Measurements from ENCODE around the gene DNAJC11.
"Not testable (repeated sequence)": the region's sequence is repeated elsewhere in the genome, so short reads cannot be mapped to it uniquely, and the experiment has no call there.

DNAJC11 gene

DNA sequence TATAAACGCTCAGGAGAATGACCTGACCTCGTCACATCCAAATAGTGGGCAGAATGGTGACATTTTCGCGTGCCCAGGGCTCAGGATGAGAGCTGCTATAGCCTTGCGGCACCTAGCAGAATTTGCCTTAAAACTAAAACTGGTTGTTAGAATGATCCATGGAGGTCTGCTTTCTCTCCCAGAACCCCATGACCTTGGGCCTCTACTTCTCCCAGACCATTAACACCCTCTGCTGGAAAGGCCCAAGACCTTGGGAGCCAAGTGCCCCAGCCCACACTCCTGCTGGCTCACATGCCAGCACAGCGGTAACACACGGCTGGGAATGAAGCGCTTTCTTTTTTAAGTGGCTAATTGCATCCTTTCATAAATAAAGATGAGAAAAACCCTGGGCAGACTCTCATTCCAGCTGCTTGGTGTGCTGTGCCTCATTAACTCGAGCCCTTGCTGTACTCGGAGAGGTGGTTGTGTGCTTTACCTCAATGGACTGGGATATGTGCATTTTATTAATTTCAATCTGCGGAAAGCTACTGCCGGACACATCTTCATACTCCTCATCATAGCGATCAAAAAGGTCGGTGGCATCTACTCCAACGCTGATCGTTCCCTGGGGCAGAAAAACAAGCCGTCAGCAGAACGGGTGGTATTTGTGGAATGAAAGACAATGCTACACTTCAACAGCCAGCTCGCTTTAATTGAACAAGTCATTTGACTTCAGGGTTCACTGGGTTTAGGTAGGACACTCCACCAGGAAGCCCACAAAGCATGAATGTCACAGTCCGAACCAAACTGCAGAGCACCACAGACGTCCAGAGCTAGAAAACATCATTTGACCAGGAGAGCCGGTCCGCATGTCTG, 48.0 kb downstream of the DNAJC11 start:
- DNase-seq (ENCODE audit: extremely low read depth in 1 of 2, low read depth in 1 of 2): no peak

DNA sequence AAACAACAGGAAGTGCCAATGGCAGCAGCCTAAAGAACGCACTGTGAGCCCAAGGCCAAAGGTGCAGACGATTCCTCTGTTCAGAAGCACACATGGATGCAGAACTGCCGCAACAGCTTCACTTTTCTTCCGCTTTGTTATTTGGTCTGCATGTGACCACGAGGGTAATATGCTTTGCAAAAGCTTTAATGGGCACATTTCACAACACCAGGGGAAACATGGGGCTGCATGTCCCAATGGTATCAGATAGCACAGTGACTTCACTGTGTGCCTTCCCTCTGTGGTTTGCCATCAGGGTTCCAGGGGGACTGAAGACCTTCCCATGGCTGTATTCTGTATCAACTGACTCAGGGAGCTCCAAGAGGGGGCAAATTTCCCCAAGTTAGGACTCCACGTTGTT, 48.6 kb downstream of the DNAJC11 start:
- no peak for DNase-seq (ENCODE audit: extremely low read depth in 1 of 2, low read depth in 1 of 2)

DNA sequence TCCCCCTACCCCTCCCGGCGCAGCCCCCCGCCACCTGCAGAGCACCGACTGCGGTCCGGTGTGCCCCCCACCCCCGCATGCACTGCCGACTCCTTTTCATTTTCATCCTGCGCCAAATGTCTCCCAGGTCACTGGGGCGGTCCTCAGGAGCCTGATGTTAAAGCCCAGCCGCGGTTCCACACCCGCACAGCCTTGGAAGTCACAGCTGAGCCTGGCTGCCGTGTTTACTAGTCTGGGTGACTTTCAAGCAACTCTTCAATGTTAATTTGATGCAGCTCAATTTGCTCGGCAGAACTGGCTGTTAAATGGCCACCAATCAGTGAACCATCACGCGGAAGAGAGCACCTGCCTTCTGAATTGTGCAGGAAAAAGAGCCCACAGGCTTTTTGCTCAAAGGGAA, 49.7 kb downstream of the DNAJC11 start:
- DNase-seq (ENCODE audit: extremely low read depth in 1 of 2, low read depth in 1 of 2): no peak

GRCh38 chr1:6648556-6648955, 53.1 kb downstream of the DNAJC11 start:
- DNase-seq (ENCODE audit: extremely low read depth in 1 of 2, low read depth in 1 of 2): no peak

GRCh38 chr1:6646499-6647148, 55.0 kb downstream of the DNAJC11 start:
- no peak for DNase-seq (ENCODE audit: extremely low read depth in 1 of 2, low read depth in 1 of 2)

DNA sequence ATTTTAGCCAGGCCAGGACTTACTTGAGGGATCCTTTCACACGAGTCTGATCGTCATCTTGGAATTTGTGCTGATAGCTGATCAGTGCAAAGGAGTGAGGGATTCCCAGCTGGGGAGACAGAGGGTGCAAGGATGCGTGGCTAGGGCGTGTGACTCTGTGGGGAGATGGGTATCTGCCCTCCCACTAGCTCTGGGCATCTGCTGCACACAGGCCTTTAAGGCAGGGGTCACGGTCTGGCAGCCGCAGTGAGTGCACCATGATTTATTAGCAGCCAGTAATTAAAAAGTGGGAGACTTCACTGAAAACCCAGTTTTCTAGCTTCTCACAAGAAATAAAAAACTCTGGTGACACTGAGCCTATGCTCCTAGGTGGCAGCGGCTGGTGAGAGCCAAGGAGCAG, 56.6 kb downstream of the DNAJC11 start:
- DNase-seq (ENCODE audit: extremely low read depth in 1 of 2, low read depth in 1 of 2): no peak

GRCh38 chr1:6640867-6641266, 60.7 kb downstream of the DNAJC11 start:
- DNase-seq (ENCODE audit: extremely low read depth in 1 of 2, low read depth in 1 of 2): not testable (repeated sequence)

DNA sequence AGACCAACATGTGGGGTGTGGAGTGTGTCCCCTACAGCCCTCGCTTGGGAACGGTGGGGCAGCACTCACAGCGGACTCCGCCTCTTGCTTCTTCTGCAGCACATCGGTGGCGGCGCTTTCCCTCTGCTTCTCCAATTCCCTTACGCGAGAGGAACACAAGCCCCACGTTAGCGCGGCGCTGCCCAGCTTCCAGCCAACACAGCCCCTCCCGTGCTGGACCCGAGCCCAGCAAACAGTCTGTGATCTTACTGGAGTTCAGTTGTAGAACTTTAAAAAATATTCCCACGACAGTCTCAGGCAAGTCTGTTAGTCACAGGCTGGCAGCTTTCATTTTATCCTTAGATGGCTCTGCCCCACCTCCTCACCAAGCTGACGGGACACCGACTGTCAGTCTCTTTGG, 63.4 kb downstream of the DNAJC11 start:
- DNase-seq (ENCODE audit: extremely low read depth in 1 of 2, low read depth in 1 of 2): no peak

- no peak for DNase-seq (ENCODE audit: extremely low read depth in 1 of 2, low read depth in 1 of 2)
These were observed 63.8 kb downstream of the DNAJC11 start for GRCh38 chr1:6637770-6638169.

GRCh38 chr1:6636778-6637177, 64.8 kb downstream of the DNAJC11 start:
- not testable (repeated sequence) for DNase-seq (ENCODE audit: extremely low read depth in 1 of 2, low read depth in 1 of 2)

- no peak for DNase-seq (ENCODE audit: extremely low read depth in 1 of 2, low read depth in 1 of 2)
These were observed 65.5 kb downstream of the DNAJC11 start for GRCh38 chr1:6635910-6636760.

- no peak for DNase-seq (ENCODE audit: extremely low read depth in 1 of 2, low read depth in 1 of 2)
These were observed 66.3 kb downstream of the DNAJC11 start for GRCh38 chr1:6635161-6635909.

- DNase-seq (ENCODE audit: extremely low read depth in 1 of 2, low read depth in 1 of 2): no peak
These were observed 67.1 kb downstream of the DNAJC11 start for GRCh38 chr1:6634371-6635052.

- no peak for DNase-seq (ENCODE audit: extremely low read depth in 1 of 2, low read depth in 1 of 2)
These were observed 68.8 kb downstream of the DNAJC11 start for GRCh38 chr1:6632588-6633514.

DNA sequence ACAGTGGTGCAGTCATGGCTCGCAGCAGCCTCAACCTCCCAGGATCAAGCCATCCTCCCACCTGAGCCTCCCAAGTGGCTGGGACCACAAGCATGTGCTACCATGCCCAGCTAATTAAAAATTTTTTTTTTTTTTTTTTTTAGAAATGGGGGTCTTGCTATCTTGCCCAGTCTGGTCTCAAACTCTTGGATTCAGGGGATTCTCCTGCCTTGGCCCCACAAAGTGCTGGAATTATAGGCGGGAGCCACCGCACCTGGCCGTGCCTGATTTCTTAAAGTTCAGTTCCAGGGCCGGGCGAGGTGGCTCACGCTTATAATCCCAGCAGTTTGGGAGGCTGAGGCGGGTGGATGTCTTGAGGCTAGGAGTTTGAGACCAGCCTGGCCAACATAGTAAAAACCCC, 70.6 kb downstream of the DNAJC11 start:
- no peak for DNase-seq (ENCODE audit: extremely low read depth in 1 of 2, low read depth in 1 of 2)

GRCh38 chr1:6630027-6630426, 71.6 kb downstream of the DNAJC11 start:
- DNase-seq (ENCODE audit: extremely low read depth in 1 of 2, low read depth in 1 of 2): no peak

GRCh38 chr1:6628971-6629479, 72.6 kb downstream of the DNAJC11 start:
- no peak for DNase-seq (ENCODE audit: extremely low read depth in 1 of 2, low read depth in 1 of 2)

DNA sequence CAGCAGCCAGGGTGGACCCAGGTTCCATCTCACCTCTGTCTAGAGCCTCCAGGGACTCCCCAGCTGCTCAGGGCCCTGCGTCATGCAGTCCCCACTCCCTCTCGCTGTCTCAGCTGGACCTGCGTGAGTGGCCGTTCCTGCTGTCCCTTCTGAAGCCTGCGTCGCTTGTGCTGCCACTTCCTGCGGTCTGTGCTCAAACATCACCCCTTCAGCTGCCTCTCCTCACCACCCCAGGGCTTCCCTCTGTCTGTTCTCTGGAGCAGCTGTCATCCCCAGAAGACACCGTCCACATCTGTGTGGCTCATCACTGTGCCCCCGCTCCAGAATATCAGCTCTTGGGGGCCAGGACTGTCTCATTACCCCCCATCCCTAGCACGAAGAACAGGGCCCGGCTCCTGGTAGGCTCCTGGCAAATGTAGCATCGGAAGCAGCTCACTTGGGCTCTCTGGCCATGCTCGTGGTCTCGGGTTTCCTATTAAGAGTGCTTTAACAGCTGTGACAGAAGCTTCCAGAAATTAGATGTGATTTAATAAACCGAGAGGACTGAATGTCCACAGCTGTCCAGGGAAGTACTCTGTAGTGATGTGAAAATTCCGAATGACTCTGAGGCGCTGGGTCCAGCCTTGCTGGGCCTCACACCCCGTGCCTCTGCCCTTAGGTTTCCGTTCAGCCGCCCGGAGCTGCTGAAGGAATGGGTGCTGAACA, 73.6 kb downstream of the DNAJC11 start:
- no peak for DNase-seq (ENCODE audit: extremely low read depth in 1 of 2, low read depth in 1 of 2)
